Hepatocyte (in vitro differentiated cells): ENCODE measurements around the gene PDZRN4. TPM values are rescaled to one million over a fixed set of nuclear protein-coding genes. Genes with fewer than 3 reads are reported as not detected.

Experiments used
- DNase-seq: peaks from one replicate; pipeline ENCODE4 v3.0.0-alpha.2; 2016; ENCODE audit warnings: low spot score
- H2AFZ ChIP-seq: fragments of 200-600 bp; sonication (generic); 2 replicates; pipeline ENCODE4 v1.6.0; 2016; ENCODE audit warnings: antibody characterized with exemption, mild to moderate bottlenecking
- H3K27ac ChIP-seq: fragments of 200-600 bp; sonication (generic); 2 replicates; pipeline ENCODE4 v1.5.1; 2016; ENCODE audit warnings: mild to moderate bottlenecking
- H3K27me3 ChIP-seq: fragments of 200-600 bp; sonication (generic); 2 replicates; pipeline ENCODE4 v1.6.1; 2016
- H3K36me3 ChIP-seq: fragments of 200-600 bp; sonication (generic); replicated peaks from 2 replicates; pipeline ENCODE4 v1.5.1; 2016; ENCODE audit warnings: low read depth; ENCODE audit not compliant: insufficient read depth
- H3K4me1 ChIP-seq: fragments of 200-600 bp; sonication (generic); 2 replicates; pipeline ENCODE4 v1.5.1; 2016; ENCODE audit warnings: mild to moderate bottlenecking, moderate library complexity; ENCODE audit not compliant: insufficient read depth
- H3K4me2 ChIP-seq: fragments of 200-600 bp; sonication (generic); 2 replicates; pipeline ENCODE4 v1.6.0; 2016
- H3K4me3 ChIP-seq: fragments of 200-600 bp; sonication (generic); 2 replicates; pipeline ENCODE4 v1.5.1; 2016; ENCODE audit warnings: mild to moderate bottlenecking
- H3K79me2 ChIP-seq: fragments of 200-600 bp; sonication (generic); 2 replicates; pipeline ENCODE4 v1.6.0; 2017; ENCODE audit warnings: mild to moderate bottlenecking
- H3K9me2 ChIP-seq: fragments of 200-600 bp; sonication (generic); replicated peaks from 2 replicates; pipeline ENCODE4 v1.6.0; 2017; ENCODE audit warnings: mild to moderate bottlenecking; ENCODE audit not compliant: insufficient read depth
- H3K9me3 ChIP-seq: fragments of 200-600 bp; sonication (generic); 2 replicates; pipeline ENCODE4 v1.5.1; 2016; ENCODE audit warnings: low read depth, mild to moderate bottlenecking
- H4K20me1 ChIP-seq: fragments of 200-600 bp; sonication (generic); 2 replicates; pipeline ENCODE4 v1.6.0; 2016; ENCODE audit warnings: mild to moderate bottlenecking; ENCODE audit not compliant: insufficient read depth, poor library complexity, severe bottlenecking
- EZH2 ChIP-seq: fragments of 200-600 bp; sonication (generic); IDR thresholded peaks from 2 replicates; pipeline ENCODE4 v1.6.1; 2016; ENCODE audit warnings: antibody characterized with exemption, mild to moderate bottlenecking, borderline replicate concordance
- EZH2phosphoT487 ChIP-seq: fragments of 200-600 bp; sonication (generic); IDR thresholded peaks from one replicate; pipeline ENCODE4 v1.6.1; 2018; ENCODE audit warnings: antibody characterized with exemption, mild to moderate bottlenecking, low read depth, moderate library complexity; ENCODE audit not compliant: unreplicated experiment, severe bottlenecking
- WGBS: methylation state at CpG from one replicate; pipeline ENCODE4 v1.1.6; 2016; ENCODE audit warnings: low lambda C conversion rate; ENCODE audit errors: missing lambda C conversion rate; 5-methylcytosine and 5-hydroxymethylcytosine counted together
- polyA plus RNA-seq: library from polyadenylated mRNA; unstranded; fragments of >200 nt; fragmentation: Nextera tagmentation; extraction: Ambion mirVana; gene quantifications from 2 replicates; pipeline ENCODE4 v1.2.1, GENCODE V29; 2016
- total RNA-seq: library from RNA; depleted of rRNA; stranded (reverse); fragments of >200 nt; gene quantifications from 2 replicates; pipeline ENCODE4 v1.2.3, GENCODE V29; 2014
- TF ChIP-seq, protein P1 (sequence below): fragments of 200-600 bp; sonication (generic); IDR thresholded peaks from 2 replicates; pipeline ENCODE4 v1.5.1; 2016; ENCODE audit warnings: antibody characterized with exemption, mild to moderate bottlenecking; ENCODE audit not compliant: poor library complexity

The PDZRN4 gene
- total and polyA plus RNA-seq, 2 experiments from 2014 or later: 2.2 to 2.3 TPM

DNA sequence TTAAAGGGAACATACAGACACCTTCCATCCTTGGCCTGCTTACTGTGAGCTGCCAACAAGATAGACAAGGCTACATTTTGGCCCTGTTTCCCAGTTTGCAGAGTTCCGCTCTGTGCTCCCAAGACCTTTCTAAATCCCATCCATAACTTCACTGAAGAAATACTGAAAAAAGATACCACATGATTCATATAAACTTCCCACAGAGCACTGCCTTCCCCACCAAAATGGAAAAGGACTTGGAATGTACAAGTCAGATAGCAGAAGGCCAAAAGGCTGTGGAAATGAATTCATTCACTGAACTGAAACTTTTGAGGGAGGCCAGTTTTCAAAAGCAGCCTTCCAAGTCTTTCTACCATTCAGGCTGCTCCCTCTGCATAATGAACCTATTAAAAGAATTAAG, 29.6 kb downstream of the PDZRN4 start:
- Histone ChIP-seq H3K27ac (no peak overlapping the region), H3K36me3 (no peaks in the 10 kb centered on the region), H3K4me3 (no peak overlapping the region), H4K20me1 (no peaks in the 10 kb centered on the region), H3K79me2 (no peaks in the 10 kb centered on the region), H3K4me2 (no peak overlapping the region), H2AFZ (no peak overlapping the region), H3K27me3 (no peaks in the 10 kb centered on the region), H3K4me1 (no peaks in the 10 kb centered on the region), H3K9me3 (no peaks in the 10 kb centered on the region), H3K9me2 (no peaks in the 10 kb centered on the region)
- no peak for TF ChIP-seq EZH2
- WGBS: 89% methylated on average over 1 of the region's 1 CpG
- no peak for DNase-seq

DNA sequence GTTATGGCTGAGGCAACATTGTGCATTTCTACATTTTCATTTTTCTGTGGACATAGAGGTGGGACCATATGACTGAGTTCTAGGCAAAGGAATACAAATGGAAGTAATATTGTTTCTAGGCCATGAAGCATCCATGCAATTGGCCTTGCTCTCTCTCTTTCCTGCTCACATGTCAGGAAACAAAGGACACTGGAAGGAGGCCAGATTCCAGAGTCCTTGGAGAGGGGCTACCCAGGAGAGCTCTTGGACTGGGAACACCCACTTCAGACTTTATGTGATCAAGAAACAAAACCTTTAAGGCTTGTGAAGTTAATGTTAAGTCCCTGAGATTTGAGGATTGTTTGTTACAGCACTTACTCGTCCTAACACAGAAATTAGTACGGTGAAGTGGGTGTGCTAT, 32.8 kb downstream of the PDZRN4 start:
- WGBS: 88% methylated on average over 2 of the region's 2 CpGs
- Histone ChIP-seq H3K4me1 (no peaks in the 10 kb centered on the region), H3K4me3 (no peak overlapping the region), H3K4me2 (no peak overlapping the region), H3K79me2 (no peaks in the 10 kb centered on the region), H4K20me1 (no peaks in the 10 kb centered on the region), H3K9me2 (no peaks in the 10 kb centered on the region), H3K27me3 (no peaks in the 10 kb centered on the region), H3K36me3 (no peaks in the 10 kb centered on the region), H3K27ac (no peak overlapping the region), H3K9me3 (no peaks in the 10 kb centered on the region), H2AFZ (no peak overlapping the region)
- TF ChIP-seq, protein P1, sequence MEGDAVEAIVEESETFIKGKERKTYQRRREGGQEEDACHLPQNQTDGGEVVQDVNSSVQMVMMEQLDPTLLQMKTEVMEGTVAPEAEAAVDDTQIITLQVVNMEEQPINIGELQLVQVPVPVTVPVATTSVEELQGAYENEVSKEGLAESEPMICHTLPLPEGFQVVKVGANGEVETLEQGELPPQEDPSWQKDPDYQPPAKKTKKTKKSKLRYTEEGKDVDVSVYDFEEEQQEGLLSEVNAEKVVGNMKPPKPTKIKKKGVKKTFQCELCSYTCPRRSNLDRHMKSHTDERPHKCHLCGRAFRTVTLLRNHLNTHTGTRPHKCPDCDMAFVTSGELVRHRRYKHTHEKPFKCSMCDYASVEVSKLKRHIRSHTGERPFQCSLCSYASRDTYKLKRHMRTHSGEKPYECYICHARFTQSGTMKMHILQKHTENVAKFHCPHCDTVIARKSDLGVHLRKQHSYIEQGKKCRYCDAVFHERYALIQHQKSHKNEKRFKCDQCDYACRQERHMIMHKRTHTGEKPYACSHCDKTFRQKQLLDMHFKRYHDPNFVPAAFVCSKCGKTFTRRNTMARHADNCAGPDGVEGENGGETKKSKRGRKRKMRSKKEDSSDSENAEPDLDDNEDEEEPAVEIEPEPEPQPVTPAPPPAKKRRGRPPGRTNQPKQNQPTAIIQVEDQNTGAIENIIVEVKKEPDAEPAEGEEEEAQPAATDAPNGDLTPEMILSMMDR: no peak
- no peak for TF ChIP-seq EZH2phosphoT487
- no peak for TF ChIP-seq EZH2
- DNase-seq: no peak

- no peaks in the 10 kb centered on the region for H3K79me2 ChIP-seq
- H3K27me3 ChIP-seq: no peaks in the 10 kb centered on the region
- TF ChIP-seq EZH2: no peak
- TF ChIP-seq, protein P1: no peak
- TF ChIP-seq EZH2phosphoT487: no peak
- H3K27ac ChIP-seq: no peak overlapping the region
- no peaks in the 10 kb centered on the region for H3K4me1 ChIP-seq
- WGBS: 60% methylated on average over 4 of the region's 4 CpGs
- H3K4me3 ChIP-seq: no peak overlapping the region
- no peaks in the 10 kb centered on the region for H4K20me1 ChIP-seq
- H3K9me2 ChIP-seq: no peaks in the 10 kb centered on the region
- H3K9me3 ChIP-seq: no peaks in the 10 kb centered on the region
- no peak overlapping the region for H3K4me2 ChIP-seq
- DNase-seq: no peak
- no peaks in the 10 kb centered on the region for H3K36me3 ChIP-seq
- no peak overlapping the region for H2AFZ ChIP-seq
Measured at GRCh38 chr12:41221491-41221890, 33.4 kb downstream of the PDZRN4 start.

DNA sequence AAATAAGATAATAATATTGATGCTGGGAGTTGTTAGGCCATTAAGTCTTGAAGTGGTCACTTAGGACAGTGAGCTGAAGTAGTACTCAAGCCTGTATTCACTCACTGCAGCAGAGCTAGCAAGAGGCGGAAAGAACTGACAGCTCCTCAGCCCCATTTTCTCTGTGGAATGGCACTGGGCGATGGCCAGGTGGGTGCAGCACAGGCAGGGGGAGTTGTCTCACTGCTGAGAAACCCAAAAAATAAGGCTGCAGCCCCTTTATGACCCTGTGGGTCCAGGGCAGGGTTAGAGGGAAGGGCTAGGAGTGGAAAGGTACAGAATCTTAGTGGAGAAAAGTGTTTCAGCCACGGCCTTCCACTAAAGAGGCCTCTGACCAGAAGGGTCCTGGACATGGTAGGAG, 35.5 kb downstream of the PDZRN4 start:
- no peaks in the 10 kb centered on the region for H3K27me3 ChIP-seq
- TF ChIP-seq EZH2phosphoT487: no peak
- H3K27ac ChIP-seq: no peak overlapping the region
- no peaks in the 10 kb centered on the region for H3K9me2 ChIP-seq
- H3K4me3 ChIP-seq: no peak overlapping the region
- H3K79me2 ChIP-seq: no peaks in the 10 kb centered on the region
- H4K20me1 ChIP-seq: no peaks in the 10 kb centered on the region
- H3K4me1 ChIP-seq: no peaks in the 10 kb centered on the region
- DNase-seq: no peak
- H2AFZ ChIP-seq: no peak overlapping the region
- 92% methylated on average over 3 of the region's 3 CpGs for WGBS
- no peak overlapping the region for H3K4me2 ChIP-seq
- no peaks in the 10 kb centered on the region for H3K36me3 ChIP-seq
- no peaks in the 10 kb centered on the region for H3K9me3 ChIP-seq
